GM18907 (cell line): ENCODE results near the gene DCTN2.
"Not testable (repeated sequence)": the region's sequence is repeated elsewhere in the genome, so short reads cannot be mapped to it uniquely, and the experiment has no call there.

Source experiments
- ATAC-seq: cut with Tn5 transposase; IDR thresholded peaks from one replicate; pipeline ENCODE4 v1.9.1; 2021; ENCODE audit warnings: mild to moderate bottlenecking, moderate library complexity; ENCODE audit not compliant: unreplicated experiment

Gene DCTN2

DNA sequence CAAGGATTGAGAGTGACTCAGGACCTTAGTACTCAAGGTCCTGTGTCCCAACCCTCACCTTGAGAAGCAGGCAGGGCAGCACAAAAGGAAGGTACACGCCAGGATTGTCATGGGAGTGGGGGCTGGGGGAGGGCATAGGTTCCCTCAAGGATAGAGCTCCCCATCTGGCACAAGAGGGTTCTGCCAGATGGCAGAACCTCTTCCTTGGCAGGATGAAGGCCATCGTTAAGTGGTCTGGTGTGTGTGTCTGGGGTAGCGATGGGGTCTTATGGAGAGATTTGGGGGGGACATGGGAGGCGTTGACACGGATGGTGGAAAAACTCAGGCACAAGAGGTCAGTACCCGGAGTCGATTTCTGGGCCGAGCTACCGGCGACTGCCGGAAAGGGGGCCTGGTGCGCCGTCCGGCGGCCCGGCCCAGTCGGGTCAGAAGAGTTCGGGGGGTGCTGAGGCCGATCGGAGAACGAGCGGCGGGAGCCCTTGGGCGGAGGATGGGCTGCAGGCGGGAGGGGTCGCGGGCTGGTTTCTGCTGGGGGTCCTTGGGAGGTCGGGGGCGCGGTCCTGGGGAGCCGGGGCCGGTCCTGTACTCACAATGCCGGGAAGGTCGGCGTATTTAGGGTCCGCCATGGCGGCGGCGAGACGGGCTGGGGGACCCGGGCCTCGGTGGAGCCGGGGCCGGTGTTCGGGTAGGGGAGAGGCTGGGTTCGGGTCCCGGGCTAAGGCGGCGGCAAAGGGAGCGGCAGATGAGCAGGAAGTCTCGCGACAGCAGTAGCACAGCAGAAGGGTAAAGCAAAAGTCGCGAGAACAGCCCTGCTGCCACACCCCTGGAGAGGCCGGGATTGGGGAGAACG lies at the start of gene DCTN2:
Gene DCTN2, minus strand, starts transcription at position 755 of the 850 bp plus-strand sequence. Its CDS starts 129 bp downstream, at position 626.
- peak; percentile 98 for ATAC-seq

DNA sequence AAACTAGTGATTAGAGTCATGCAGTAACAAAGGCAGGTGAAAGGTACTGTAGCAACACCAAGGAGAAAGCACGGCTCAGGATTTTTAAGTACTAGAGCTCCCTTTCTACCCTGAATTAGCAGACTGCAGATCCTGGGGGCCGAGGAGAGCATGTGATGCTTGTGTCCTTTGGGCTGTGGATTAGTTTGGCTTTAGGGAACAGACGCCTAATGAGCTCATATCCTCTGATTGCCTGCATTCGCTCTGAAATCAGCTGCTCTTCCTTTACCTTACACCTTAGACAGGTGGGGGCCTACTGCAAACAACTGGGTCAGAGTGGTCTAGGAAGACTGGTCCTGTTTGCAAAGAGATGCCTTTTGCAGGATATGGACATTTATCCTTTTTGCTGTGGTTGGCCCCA lies 46.2 kb upstream of the DCTN2 start:
- ATAC-seq = no peak

GRCh38 chr12:57592551-57593165 lies 45.7 kb upstream of the DCTN2 start:
- no peak for ATAC-seq

GRCh38 chr12:57591782-57592325 lies 44.9 kb upstream of the DCTN2 start:
- ATAC-seq = no peak

DNA sequence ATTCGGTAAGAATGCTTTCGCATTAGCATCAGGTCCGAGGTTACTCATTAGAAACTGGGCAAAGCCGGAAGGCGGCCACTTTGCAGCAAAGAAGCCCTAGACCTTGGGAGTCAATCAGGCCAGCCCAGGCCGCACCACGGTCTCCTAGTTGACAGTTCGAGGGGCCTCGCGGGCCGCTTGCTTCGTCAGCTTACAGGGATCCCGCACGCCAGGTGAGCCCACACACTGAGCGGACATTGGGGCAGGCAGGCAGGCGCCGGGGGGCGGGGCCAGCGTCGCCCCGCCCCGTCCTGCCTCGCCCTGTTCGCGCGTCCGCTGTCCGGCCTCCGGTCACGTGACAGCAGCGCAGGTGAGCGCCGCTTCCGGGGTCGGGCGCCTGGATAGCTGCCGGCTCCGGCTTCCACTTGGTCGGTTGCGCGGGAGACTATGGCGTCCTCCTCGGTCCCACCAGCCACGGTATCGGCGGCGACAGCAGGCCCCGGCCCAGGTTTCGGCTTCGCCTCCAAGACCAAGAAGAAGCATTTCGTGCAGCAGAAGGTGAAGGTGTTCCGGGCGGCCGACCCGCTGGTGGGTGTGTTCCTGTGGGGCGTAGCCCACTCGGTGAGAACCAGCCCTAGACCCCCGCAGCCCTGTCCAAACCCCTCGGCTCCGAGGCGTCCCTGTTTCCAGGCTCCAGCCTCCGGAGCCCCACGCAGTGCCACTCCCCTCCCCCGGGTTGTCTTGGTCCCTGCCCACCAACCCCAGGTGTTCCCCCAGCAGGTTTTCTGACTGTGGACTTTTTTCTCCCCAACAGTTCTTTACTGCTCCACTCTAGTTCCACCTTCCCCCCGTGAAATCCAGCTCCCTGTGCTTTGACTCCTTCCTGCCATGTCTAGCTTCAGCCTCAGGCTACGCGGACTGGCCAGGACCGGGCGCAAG lies 44.1 kb upstream of the DCTN2 start, which contains the start of gene PIP4K2C:
Gene PIP4K2C, plus strand, starts transcription at position 329 of the 918 bp plus-strand sequence. Its CDS starts 98 bp downstream, at position 427.
- peak; percentile 87 for ATAC-seq

- no peak for ATAC-seq
These were observed 43.5 kb upstream of the DCTN2 start for GRCh38 chr12:57590479-57590863.

DNA sequence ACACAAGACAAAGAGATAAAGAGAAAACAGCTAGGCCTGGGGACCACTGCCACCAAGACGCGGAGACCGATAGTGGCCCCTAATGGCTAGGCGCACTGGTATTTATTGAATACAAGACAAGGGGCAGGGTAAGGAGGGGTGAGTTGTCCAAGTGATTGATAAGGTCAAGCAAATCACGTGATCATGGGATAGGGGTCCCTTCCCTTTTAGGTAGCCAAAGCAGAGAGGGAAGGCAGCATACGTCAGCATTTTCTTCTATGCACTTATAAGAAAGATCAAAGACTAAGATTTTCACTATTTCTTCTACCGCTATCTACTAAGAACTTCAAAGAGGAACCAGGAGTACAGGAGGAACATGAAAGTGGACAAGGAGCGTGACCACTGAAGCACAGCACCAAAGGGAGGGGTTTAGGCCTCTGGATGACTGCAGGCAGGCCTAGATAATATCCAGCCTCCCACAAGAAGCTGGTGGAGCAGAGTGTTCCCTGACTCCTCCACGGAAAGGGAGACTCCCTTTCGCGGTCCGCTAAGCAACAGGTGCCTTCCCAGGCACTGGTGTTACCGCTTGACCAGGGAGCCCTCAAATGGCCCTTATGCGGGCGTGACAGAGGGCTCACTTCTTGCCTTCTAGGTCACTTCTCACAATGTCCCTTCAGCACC lies 42.1 kb upstream of the DCTN2 start:
- ATAC-seq = not testable (repeated sequence)

DNA sequence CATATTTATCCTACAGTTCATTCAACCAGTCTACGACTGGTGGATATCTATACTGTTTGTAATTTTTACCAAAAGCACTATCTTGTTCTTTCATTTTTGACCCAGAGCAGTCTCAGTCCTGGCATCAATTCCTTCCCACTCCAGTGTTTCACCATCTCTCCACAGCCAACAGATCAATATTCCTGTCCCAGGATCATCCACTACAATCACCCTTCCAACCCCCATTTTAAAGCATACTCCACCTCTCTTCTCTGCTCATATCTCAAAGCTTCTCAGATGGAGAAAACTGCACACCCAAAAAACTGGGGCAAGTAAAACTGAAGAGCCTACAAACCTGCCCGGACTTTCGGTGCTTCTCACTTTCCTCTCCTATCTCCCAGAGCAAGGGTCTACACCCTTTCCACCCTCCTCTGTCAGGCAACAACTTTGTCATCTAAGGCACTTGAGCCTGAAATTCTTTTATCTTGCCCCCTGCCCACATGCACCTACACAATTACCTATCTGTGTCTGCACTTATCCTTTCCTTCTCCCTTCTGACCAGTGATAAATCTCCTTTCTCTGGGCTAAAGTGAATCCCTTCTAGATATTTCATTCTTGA lies 39.9 kb upstream of the DCTN2 start:
- ATAC-seq = no peak

- ATAC-seq = no peak
These were observed 39.1 kb upstream of the DCTN2 start for GRCh38 chr12:57586128-57586527.

DNA sequence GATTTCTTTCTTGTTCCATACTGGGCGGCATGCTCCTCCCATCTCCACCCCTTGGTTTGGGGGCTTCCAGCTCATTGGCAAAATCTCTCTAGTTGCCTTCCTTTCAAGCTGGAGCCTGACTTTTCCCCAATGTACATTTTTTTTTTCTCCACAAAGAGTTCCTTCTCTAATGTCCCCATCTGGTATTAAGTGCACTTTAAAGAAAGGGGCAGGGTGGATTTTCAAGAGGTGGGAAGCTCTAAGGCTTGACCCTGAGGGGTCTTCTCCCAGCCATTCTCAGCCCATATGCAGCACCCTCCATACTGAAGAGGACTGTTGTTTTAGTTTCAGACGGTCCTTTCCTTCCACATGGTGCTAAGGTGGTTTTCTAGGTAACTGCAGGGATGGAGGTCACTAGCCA lies 38.2 kb upstream of the DCTN2 start:
- no peak for ATAC-seq

- no peak for ATAC-seq
These were observed 37.7 kb upstream of the DCTN2 start for GRCh38 chr12:57584690-57585089.

- no peak for ATAC-seq
These were observed 37.1 kb upstream of the DCTN2 start for GRCh38 chr12:57584050-57584449.

DNA sequence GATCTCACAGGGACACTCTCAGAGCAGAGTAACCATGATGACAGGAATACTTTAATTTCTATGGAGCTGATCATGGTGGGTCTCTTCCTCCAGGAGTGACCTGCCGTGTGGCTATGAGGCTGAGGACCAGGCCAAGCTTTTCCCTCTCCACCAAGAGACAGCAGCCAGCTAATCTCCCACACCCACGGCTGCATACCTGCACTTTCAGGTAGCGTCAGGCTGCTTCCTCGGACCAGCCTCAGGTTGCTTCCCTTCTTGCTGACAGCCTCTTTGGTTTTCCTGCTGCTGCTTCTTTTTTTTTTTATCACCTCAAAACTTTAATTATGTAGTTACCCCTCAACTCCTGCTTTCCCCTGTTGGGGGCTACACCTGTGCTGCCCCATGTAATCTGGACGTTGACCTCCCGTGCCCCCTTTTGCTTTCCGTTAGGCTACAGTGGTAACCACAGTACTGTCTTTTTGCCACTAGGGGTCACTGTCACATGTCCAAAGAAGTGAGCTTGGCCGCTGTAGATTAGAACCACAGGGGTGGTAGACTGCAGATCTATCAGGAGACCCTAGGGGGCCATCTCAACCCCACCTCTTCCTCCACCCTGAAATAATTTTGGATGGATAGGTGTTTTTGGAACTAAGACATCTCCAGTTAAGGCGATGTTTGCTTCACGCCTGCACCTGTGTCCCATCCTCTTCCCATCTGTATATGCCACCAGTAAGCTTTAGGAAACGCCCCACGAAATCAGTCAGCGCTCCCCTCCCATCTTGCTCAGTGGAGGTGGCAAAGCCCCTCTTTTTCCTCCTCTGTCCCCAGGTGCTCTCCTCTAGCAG lies 36.2 kb upstream of the DCTN2 start:
- peak; percentile 97 for ATAC-seq

GRCh38 chr12:57582440-57582839 lies 35.4 kb upstream of the DCTN2 start:
- ATAC-seq = no peak

DNA sequence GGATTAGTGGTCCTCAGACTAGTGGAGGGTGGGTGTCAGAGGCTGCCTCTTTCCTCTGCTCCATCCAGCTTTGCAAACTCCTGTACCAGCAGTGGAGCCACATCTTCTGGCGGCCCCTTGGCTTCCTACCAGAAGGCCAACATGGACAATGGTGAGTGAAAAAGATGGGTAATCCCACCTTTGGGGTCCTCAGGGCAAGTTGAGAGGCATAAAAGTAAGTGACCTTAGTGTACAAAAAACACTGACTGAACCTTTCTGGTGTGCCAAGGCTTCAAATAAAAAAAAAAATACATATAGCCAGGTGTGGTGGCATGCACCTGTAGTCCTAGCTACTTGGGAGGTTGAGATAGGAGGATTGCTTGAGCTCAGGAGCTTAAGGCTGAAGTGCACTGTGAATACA lies 34.8 kb upstream of the DCTN2 start:
- no peak for ATAC-seq

DNA sequence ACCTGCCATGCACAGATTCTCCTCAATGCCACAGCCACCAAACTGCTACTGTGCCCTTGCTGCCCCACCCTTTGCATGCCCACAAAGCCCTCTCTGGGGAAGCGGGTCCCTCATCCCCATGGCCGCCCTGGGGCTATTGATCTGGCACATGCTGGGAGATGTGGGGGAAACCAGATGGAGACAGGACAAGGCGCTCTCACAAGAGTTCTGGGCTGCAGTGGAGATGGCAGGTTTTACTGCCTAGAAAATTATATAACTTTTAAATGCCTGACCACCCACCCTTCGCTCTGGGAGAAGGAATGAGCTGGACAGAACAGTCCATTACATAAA lies 33.4 kb upstream of the DCTN2 start:
- no peak for ATAC-seq

DNA sequence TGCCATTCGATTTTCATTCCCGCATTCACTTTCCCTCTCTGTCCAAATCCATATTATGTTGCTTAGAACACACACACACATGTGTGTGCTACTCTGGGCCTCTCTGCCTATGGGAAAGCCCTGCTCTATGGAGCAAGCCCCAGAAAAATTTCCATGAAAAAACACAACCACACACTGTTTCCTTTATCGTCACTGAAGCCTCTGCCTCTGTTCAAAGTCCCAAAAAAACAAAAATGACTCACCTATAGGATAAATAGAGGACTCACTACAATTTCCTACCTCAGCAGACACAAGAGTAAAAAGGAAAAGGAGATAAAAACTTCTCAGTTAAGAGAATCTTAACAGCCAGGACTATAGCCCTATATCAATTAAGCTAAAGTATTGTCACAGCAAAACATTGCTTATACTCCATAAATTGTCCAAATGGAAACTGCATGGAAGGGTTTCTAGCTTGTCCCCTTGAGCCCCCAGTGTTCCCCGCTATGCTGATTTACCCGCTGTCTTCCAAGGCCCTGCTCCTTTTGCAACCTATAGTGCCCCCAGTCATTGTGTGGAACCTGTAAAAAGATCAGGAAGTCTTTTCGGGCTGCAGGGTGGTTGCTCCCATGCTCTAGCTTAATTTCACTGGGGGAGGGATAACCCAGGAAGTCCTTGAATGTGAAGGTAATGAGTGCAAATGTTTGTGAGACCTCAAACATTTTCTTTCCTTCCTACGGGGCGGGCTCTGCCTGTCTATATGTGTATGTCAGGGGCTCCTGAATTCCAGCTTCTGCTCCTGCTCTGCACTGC lies 32.9 kb upstream of the DCTN2 start:
- ATAC-seq = no peak

GRCh38 chr12:57579011-57579410 lies 32.0 kb upstream of the DCTN2 start:
- no peak for ATAC-seq
